ENCODE measurements around the gene PHLDA1. TPM values are rescaled to one million over a fixed set of nuclear protein-coding genes. Genes with fewer than 3 reads are reported as not detected.

The PHLDA1 gene
- total RNA-seq, result 43.2 and 44.2 TPM in 2 replicates

DNA sequence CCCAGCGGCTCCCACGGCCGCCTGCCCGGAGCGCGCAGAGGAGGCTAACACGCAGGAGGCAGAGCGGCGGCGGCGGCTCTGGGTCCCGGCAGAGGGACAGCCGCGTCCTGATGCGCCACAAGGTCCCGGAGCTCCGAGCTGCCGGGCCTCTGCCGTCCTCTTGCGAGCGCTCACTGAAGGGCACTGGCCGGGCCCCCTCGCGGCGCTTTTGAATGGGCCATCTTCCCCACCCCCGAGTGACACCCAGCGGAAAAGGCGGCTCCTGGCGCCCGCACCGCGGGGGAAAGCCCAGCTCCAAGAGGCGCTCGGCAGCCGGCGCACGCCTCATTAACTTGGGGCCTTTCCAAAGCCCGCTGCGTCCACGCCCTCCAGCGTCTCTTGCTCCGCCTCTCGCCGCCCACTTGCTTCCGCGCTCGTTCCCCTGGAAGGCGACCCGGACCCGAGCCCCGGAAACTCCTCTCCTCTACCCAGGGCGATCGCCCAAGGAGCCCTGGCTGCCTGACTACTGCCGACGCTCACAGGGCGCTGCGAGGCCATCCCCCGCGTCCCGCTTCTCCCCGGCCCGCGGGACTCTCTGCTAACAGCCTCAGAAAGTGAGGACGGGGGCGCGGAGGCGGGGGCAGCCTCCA is at the start of gene PHLDA1:
TSS of gene PHLDA1 (minus strand) at position 363 of the 629 bp plus-strand sequence.
- H3K4me1 Mint-ChIP-seq (ENCODE audit: low read depth), result peaks cover 46% of the 10 kb centered on the region
- H3K27ac Mint-ChIP-seq, result peak within 1 kb of the TSS; percentile 97
- H3K36me3 Mint-ChIP-seq (ENCODE audit: low read depth), result peaks cover 50% of the 10 kb centered on the region
- intact Hi-C loops (cut with micrococcal nuclease), result loop anchor here (1.0 to 5.0 kb wide), 13 partner anchors 11 to 551 kb away; partner anchors contain the start of genes GLIPR1, KRR1, NAP1L1 and OSBPL8
- DNase-seq (ENCODE audit: low spot score), result peak; percentile 94
- no peaks in the 10 kb centered on the region for H3K9me3 Mint-ChIP-seq
- H3K27me3 Mint-ChIP-seq (ENCODE audit: low read depth), result no peaks in the 10 kb centered on the region
- peak within 1 kb of the TSS; percentile 97 for H3K4me3 Mint-ChIP-seq (ENCODE audit: low read depth)

DNA sequence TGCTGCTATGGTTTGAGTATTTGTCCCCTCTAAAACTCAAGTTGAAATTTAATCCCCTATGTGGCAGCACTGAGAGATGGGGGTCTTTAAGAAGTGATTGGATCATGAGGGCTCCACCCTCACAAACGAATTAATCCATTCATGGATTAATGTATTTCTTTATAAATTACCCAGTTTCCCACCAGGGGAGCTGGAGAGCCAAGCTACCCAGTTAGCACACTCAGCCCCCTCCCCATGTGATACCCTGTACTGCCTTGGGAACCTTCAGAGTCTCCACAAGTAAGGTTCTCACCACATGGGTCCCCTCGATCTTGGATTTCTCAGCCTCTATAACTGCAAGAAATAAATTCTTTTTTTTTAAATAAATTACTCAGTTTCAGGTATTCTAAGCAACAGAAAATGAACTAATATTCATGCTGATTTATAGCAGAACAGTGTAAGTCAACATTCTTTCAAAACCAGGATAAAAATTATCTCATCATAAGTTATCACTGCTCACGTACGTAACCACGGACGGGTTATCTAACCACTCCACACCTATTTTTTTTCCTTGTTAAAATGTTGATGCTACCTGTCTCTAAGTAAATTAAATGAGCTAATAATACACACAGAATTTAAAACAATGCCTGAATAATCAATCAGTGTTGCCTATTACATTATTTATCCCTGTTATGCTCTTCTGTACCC is 49.3 kb upstream of the PHLDA1 start:
- intact Hi-C loops (cut with micrococcal nuclease), result loop anchor here (1.0 to 5.0 kb wide), 4 partner anchors 376 to 1544 kb away; partner anchors contain the start of genes ATXN7L3B, GLIPR1L1 and ZDHHC17
- H3K36me3 Mint-ChIP-seq (ENCODE audit: low read depth), result peaks cover 67% of the 10 kb centered on the region
- DNase-seq (ENCODE audit: low spot score), result no peak
- H3K27me3 Mint-ChIP-seq (ENCODE audit: low read depth), result no peaks in the 10 kb centered on the region
- H3K4me3 Mint-ChIP-seq (ENCODE audit: low read depth), result no peak overlapping the region
- no peak overlapping the region for H3K27ac Mint-ChIP-seq
- peaks cover 54% of the 10 kb centered on the region for H3K4me1 Mint-ChIP-seq (ENCODE audit: low read depth)
- H3K9me3 Mint-ChIP-seq, result peaks cover 11% of the 10 kb centered on the region

DNA sequence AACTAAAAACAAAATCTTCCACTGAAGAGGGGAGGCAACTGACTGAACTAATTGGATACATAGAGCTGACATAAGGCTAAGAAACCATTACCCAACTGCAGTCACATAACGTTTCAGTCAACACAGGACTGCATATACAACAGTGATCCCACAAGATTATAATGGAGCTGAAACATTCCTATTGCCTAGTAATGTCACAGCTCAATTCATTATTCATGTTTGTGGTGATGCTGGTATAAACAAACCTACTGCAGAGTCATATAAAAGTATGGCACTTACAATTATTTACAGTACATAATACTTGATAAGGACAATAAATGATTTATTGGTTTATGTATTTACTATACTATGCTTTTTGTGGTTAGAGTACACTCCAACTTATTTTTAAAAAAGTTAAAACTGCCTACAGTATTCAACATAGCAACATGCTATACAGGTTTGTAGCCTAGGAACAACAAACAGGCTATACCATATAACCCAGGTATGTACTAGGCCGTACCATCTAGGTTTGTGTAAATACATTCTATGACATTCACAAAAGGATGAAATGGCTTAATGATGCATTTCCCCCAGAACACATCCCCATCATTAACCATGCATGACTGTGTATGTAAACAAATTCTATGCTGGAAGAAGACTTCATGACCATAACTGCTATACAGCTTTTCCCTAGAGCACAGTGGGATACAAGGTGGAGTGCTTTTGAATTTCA is 48.6 kb upstream of the PHLDA1 start:
- Mint-ChIP-seq H3K4me1 (ENCODE audit: low read depth) (peaks cover 49% of the 10 kb centered on the region), H3K9me3 (peaks cover 11% of the 10 kb centered on the region), H3K27me3 (ENCODE audit: low read depth) (no peaks in the 10 kb centered on the region), H3K4me3 (ENCODE audit: low read depth) (no peak overlapping the region), H3K27ac (no peak overlapping the region), H3K36me3 (ENCODE audit: low read depth) (peaks cover 70% of the 10 kb centered on the region)
- DNase-seq (ENCODE audit: low spot score), result no peak
- intact Hi-C loops (cut with micrococcal nuclease), result loop anchor here (1.0 to 5.0 kb wide), 4 partner anchors 377 to 1543 kb away; partner anchors contain the start of genes ATXN7L3B, GLIPR1L1 and ZDHHC17

DNA sequence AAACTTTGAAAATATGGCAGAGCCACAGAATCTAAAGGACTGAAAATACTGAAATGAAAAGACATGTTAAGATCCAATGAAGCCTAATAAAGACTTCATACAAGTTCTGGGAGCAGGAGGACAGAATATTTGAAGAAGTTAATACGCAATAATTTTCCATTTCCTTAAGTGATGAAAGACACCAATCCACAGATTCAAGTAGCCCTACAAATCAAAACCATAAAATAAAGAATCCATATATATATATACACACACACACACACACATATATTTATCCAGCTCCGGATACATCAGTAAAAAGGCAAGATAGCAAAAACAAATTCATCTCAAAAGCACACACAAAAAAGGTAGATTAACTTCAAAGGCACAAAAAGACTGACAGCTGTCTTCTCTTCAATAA is 47.2 kb upstream of the PHLDA1 start:
- H3K27me3 Mint-ChIP-seq (ENCODE audit: low read depth), result no peaks in the 10 kb centered on the region
- no peak overlapping the region for H3K27ac Mint-ChIP-seq
- DNase-seq (ENCODE audit: low spot score), result no peak
- peaks cover 55% of the 10 kb centered on the region for H3K4me1 Mint-ChIP-seq (ENCODE audit: low read depth)
- H3K36me3 Mint-ChIP-seq (ENCODE audit: low read depth), result peaks cover 82% of the 10 kb centered on the region
- intact Hi-C loops (cut with micrococcal nuclease), result loop anchor here (2.0 kb wide), 1 partner anchor 14 kb away; no protein-coding TSS in a partner anchor
- H3K9me3 Mint-ChIP-seq, result peaks cover 11% of the 10 kb centered on the region
- no peak overlapping the region for H3K4me3 Mint-ChIP-seq (ENCODE audit: low read depth)

DNA sequence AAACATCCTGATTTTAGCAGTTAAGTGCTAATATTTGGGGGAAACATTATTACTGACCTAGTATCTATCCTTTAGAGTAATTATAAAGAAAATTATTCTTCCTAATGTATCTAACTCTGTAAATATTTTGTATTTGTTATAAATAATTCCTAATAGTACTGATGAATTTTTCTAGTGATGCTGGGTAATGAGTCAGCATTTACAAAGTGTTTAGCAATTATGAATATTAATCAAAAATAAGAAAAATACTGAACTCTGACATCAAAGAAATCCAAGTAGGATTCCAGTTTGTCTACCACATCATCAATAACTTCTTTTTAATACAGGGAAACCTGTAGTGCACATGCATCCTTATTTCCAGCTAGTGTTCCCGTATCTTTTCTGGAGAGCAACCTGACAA is 43.9 kb upstream of the PHLDA1 start:
- Mint-ChIP-seq H3K36me3 (ENCODE audit: low read depth) (peaks cover 81% of the 10 kb centered on the region), H3K27ac (no peak overlapping the region), H3K4me3 (ENCODE audit: low read depth) (no peak overlapping the region), H3K27me3 (ENCODE audit: low read depth) (no peaks in the 10 kb centered on the region), H3K4me1 (ENCODE audit: low read depth) (peaks cover 48% of the 10 kb centered on the region), H3K9me3 (peaks cover 11% of the 10 kb centered on the region)
- DNase-seq (ENCODE audit: low spot score), result no peak
- intact Hi-C loops (cut with micrococcal nuclease), result no loop called here

DNA sequence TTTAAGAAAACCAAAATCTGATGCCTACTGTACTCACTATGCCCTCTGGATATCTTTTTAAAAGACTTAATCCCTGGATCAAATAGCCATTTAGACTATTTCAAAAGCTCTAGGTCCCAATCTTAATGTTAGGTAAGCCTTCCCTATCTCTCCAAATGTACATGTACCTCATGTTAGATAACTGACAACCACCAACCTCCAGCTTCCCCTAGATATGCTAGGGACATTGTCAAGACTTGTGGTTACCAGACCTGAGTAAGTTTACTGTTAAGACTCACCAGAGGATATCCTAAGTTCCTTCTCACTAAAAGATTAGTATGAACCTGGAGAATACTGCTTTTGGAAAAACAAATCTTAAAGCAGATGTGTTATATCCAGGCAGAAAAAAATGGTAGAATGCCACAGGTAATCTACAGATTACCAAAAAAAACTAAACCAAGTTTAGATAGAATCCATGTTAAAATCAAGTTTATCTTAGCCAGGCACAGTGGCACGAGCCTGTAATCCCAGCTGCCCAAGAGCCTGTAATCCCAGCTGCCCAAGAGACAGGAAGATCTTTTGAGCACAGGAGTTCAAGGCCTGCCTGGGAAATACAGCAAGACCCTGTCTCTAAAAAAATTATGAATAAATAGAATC is 43.2 kb upstream of the PHLDA1 start:
- Mint-ChIP-seq H3K36me3 (ENCODE audit: low read depth) (peaks cover 81% of the 10 kb centered on the region), H3K4me3 (ENCODE audit: low read depth) (no peak overlapping the region), H3K27me3 (ENCODE audit: low read depth) (no peaks in the 10 kb centered on the region), H3K9me3 (peaks cover 11% of the 10 kb centered on the region), H3K27ac (no peak overlapping the region), H3K4me1 (ENCODE audit: low read depth) (peaks cover 46% of the 10 kb centered on the region)
- DNase-seq (ENCODE audit: low spot score), result no peak
- intact Hi-C loops (cut with micrococcal nuclease), result no loop called here

DNA sequence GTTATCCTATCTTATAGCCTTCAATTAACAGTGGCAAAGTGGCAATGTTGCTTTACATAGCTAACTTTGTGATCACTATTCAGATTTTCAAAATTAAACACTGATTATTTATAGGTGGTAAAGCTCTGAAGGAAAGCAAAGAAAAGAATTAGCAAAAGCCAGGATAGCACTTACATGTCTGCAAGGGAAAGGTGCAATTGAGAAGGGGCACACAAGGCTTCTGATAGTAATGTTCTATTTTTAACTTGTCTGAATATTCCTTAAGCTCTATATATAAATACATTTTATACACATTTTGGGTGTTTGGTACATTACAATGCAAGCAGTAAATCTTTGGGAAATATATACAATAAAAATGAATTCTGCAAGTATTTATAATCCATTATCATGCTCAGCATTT is 42.0 kb upstream of the PHLDA1 start:
- DNase-seq (ENCODE audit: low spot score), result no peak
- Mint-ChIP-seq H3K4me1 (ENCODE audit: low read depth) (peaks cover 47% of the 10 kb centered on the region), H3K27ac (no peak overlapping the region), H3K9me3 (peaks cover 4% of the 10 kb centered on the region), H3K27me3 (ENCODE audit: low read depth) (no peaks in the 10 kb centered on the region), H3K4me3 (ENCODE audit: low read depth) (no peak overlapping the region), H3K36me3 (ENCODE audit: low read depth) (peaks cover 81% of the 10 kb centered on the region)
- intact Hi-C loops (cut with micrococcal nuclease), result no loop called here

DNA sequence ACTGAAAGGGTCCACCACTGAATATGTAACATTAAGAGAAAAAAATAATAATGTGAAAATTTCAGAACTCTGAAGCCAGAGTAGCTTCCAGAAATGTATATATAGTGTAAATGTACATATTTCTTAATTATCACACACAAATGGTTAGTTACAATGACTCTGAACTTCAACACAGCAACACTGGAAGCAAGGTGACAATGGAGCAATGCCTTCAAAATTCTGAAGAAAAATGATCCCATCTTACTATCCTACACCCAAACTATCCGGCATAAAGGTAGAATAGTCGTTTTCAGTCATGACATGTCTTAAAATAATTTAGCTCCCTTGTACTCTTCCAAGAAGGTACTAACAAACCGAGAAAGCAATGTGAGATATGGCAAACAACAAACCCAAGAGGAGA is 41.0 kb upstream of the PHLDA1 start:
- no peaks in the 10 kb centered on the region for H3K27me3 Mint-ChIP-seq (ENCODE audit: low read depth)
- H3K4me1 Mint-ChIP-seq (ENCODE audit: low read depth), result peaks cover 49% of the 10 kb centered on the region
- no peak overlapping the region for H3K27ac Mint-ChIP-seq
- H3K9me3 Mint-ChIP-seq, result peaks cover under 1% of the 10 kb centered on the region
- no peak overlapping the region for H3K4me3 Mint-ChIP-seq (ENCODE audit: low read depth)
- peaks cover 84% of the 10 kb centered on the region for H3K36me3 Mint-ChIP-seq (ENCODE audit: low read depth)
- no peak for DNase-seq (ENCODE audit: low spot score)
- intact Hi-C loops (cut with micrococcal nuclease), result no loop called here

DNA sequence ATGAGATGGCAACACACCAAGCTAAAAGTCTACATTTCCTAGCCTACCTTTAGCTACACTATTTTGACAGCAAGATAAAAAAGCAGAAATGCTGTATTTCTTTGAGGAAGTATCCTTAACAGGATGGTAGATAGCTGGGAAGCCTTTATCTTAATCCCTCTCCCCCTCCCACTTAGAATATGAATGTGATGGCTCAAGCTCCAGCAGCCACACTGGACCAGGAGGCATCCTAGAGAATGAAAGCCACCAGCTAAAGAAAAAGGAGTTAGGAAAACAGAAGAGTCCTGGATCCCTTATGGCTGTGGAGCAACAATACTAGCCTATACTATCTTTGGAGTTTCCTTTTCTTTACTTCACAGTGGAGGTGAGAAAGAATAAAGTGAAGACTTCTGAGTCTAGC is 37.8 kb upstream of the PHLDA1 start:
- peaks cover 37% of the 10 kb centered on the region for H3K4me1 Mint-ChIP-seq (ENCODE audit: low read depth)
- peaks cover 27% of the 10 kb centered on the region for H3K9me3 Mint-ChIP-seq
- H3K36me3 Mint-ChIP-seq (ENCODE audit: low read depth), result peaks cover 93% of the 10 kb centered on the region
- H3K27me3 Mint-ChIP-seq (ENCODE audit: low read depth), result no peaks in the 10 kb centered on the region
- intact Hi-C loops (cut with micrococcal nuclease), result no loop called here
- H3K4me3 Mint-ChIP-seq (ENCODE audit: low read depth), result no peak overlapping the region
- no peak for DNase-seq (ENCODE audit: low spot score)
- H3K27ac Mint-ChIP-seq, result peak overlapping the region; percentile 62

DNA sequence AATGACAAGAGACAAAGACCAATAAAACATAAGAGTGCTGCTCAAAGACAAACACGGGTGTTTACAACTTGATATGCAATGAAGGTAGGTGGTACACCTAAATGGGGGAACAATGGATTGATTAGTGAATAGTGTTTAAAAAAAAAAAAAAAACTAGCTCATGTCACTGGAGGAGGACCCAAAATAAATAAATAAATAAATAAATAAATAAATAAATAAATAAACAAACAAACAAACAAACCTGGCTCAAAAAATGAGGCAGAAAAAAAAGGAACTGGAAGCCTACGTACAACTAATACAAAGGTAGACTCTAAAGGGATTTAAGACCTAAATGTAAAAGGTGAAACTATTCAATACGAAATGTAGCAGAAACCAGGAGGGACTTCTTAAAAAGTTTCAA is 34.3 kb upstream of the PHLDA1 start:
- peaks cover 96% of the 10 kb centered on the region for H3K36me3 Mint-ChIP-seq (ENCODE audit: low read depth)
- H3K9me3 Mint-ChIP-seq, result peaks cover 31% of the 10 kb centered on the region
- H3K27me3 Mint-ChIP-seq (ENCODE audit: low read depth), result no peaks in the 10 kb centered on the region
- intact Hi-C loops (cut with micrococcal nuclease), result loop anchor here (1.0 to 2.0 kb wide), 2 partner anchors 13 to 393 kb away; no protein-coding TSS in a partner anchor
- no peak overlapping the region for H3K27ac Mint-ChIP-seq
- H3K4me3 Mint-ChIP-seq (ENCODE audit: low read depth), result no peak overlapping the region
- DNase-seq (ENCODE audit: low spot score), result no peak
- peaks cover 33% of the 10 kb centered on the region for H3K4me1 Mint-ChIP-seq (ENCODE audit: low read depth)

DNA sequence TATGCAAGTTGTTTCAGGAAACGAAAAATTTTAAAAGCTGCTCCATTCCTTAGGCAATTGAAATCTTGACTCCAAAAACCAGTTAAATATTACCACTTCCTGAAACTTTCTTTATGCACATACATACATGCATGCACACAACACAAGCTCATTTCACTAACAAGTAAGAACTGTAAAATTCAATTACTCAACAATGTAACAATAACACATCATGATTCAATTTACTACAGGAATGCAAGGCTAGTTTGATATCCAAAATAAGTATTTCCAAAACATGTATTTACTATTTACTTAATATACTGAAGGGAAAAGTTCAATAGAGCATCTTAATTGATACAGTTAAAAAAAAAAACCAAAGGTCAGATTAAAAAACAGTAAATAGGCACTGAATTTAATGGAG is 33.3 kb upstream of the PHLDA1 start:
- H3K27me3 Mint-ChIP-seq (ENCODE audit: low read depth), result no peaks in the 10 kb centered on the region
- H3K36me3 Mint-ChIP-seq (ENCODE audit: low read depth), result peaks cover 100% of the 10 kb centered on the region
- H3K9me3 Mint-ChIP-seq, result peaks cover 31% of the 10 kb centered on the region
- DNase-seq (ENCODE audit: low spot score), result no peak
- H3K4me1 Mint-ChIP-seq (ENCODE audit: low read depth), result peaks cover 35% of the 10 kb centered on the region
- intact Hi-C loops (cut with micrococcal nuclease), result loop anchor here (1.0 to 5.0 kb wide), 3 partner anchors 14 to 394 kb away; partner anchors contain the start of gene BBS10
- H3K27ac Mint-ChIP-seq, result no peak overlapping the region
- no peak overlapping the region for H3K4me3 Mint-ChIP-seq (ENCODE audit: low read depth)

DNA sequence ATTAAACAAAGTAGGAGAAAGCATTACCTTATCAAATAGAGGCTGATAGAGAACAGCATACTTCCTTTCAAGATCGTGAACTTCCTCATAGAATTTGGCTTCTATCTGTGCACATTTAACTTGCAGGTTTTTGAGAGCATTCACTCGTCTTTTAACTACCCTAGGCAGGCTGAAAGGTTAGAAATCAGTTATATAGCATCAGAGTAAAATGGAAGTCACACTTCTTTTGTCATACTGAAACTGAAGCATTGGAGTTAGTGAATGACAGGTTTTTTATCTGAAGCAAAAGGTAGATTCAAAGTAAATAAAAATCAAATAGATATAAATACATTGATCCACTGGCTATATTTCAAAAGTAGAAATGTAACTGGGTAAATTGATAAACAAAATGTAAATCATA is 28.5 kb upstream of the PHLDA1 start:
- no peak overlapping the region for H3K4me3 Mint-ChIP-seq (ENCODE audit: low read depth)
- H3K27me3 Mint-ChIP-seq (ENCODE audit: low read depth), result no peaks in the 10 kb centered on the region
- H3K9me3 Mint-ChIP-seq, result peaks cover 12% of the 10 kb centered on the region
- no peak for DNase-seq (ENCODE audit: low spot score)
- peaks cover 21% of the 10 kb centered on the region for H3K4me1 Mint-ChIP-seq (ENCODE audit: low read depth)
- H3K27ac Mint-ChIP-seq, result peak overlapping the region; percentile 59
- intact Hi-C loops (cut with micrococcal nuclease), result loop anchor here (5.0 kb wide), 1 partner anchor 287 kb away; the partner anchor contains the start of gene BBS10
- peaks cover 95% of the 10 kb centered on the region for H3K36me3 Mint-ChIP-seq (ENCODE audit: low read depth)
